Mammary epithelial cell (primary cell): Measurements from ENCODE around the gene DRC7.

Source experiments
- EZH2 ChIP-seq: IDR thresholded peaks from 2 replicates; pipeline ENCODE4 v1.6.1; 2012; ENCODE audit warnings: low read length, inconsistent platforms, borderline replicate concordance
- TF ChIP-seq, protein P1 (sequence below), 2 donors: IDR thresholded peaks in 1 of 2; conservative IDR thresholded peaks in 1 of 2; 2 replicates each; pipeline ENCODE4 v1.5.1; 2011 to 2012; ENCODE audit warnings: inconsistent platforms in 2 of 2, low read length in 2 of 2, mild to moderate bottlenecking in 2 of 2, control low read depth in 1 of 2, low read depth in 1 of 2; ENCODE audit not compliant: insufficient read depth in 1 of 2; ENCODE audit errors: extremely low read depth in 1 of 2

DNA sequence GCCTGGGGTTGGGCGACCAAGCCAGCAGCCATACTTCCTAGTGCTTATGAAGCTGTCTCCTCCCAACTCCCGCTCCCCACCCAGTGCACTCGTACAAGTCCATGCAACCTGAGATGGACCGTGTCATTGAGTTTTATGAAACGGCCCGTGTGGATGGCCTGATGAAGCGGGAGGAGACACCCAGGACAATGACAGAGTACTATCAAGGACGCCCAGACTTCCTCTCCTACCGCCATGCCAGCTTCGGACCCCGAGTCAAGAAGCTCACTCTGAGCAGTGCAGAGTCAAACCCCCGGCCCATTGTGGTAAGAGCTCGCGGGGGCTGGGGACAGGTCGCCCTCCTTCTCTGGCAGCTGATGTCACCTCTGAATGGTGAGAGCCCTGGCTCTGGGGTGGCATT is 29.9 kb downstream of the DRC7 start:
- TF ChIP-seq, protein P1, sequence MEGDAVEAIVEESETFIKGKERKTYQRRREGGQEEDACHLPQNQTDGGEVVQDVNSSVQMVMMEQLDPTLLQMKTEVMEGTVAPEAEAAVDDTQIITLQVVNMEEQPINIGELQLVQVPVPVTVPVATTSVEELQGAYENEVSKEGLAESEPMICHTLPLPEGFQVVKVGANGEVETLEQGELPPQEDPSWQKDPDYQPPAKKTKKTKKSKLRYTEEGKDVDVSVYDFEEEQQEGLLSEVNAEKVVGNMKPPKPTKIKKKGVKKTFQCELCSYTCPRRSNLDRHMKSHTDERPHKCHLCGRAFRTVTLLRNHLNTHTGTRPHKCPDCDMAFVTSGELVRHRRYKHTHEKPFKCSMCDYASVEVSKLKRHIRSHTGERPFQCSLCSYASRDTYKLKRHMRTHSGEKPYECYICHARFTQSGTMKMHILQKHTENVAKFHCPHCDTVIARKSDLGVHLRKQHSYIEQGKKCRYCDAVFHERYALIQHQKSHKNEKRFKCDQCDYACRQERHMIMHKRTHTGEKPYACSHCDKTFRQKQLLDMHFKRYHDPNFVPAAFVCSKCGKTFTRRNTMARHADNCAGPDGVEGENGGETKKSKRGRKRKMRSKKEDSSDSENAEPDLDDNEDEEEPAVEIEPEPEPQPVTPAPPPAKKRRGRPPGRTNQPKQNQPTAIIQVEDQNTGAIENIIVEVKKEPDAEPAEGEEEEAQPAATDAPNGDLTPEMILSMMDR (conservative IDR thresholded peaks at IDR 0.05 in 1 of 2, IDR thresholded peaks at IDR 0.05 in 1 of 2; ENCODE audit: extremely low read depth in 1 of 2, insufficient read depth in 1 of 2, low read depth in 1 of 2, low read length in 2 of 2) = no peak
- no peak for TF ChIP-seq EZH2
